NCI-H446 treated with DMSO at 0.1 percent for 48 hours (cell line): Measurements from ENCODE around the gene HRAS.

Experiments used
- DNase-seq: peaks from one replicate; lab custom pipeline; 2025; lab: John Stamatoyannopoulos, UW

The HRAS gene

DNA sequence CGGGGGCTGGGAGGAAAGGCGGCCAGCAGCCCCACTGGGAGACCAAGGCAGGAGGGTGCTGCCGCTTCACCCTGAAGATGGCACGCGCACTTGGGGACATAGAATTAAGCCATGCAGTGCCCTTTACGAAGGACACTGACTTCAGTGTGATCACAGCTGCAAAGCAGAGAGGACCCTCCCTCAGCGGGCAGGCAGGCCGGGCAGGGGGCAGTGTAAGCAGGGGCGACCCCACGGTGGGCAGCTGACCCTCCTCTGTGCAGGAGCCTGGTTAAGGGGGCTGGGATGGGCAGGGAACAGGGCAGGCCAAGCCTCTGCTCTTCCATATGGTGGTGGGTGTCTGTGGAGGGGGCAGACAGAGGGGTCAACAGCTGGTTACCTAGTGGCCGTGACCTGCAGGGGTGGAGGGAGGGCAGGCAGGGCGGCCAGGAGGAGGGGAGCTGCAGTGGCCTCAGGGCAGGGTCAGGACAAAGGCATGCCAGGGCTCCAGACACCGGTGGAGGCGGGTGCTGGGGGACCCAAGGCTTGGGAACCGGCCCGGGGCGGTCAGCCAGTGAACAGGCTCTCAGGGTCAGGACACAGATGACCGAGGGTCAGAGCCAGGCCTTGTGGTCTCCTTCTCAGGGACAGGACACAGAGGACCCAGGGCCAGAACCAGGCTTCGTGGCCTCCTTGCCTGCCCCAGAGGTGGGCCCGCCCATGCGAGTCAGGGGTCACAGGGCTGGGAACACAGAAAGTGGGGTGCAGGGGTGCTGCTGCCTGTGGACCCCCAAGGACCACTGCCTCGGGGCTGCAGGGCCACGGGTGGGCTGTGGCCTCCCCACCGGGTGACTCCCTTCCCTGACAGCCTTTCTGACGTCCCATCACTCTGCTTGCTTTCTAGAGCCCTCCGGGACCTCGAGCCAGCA, 18.0 kb upstream of the HRAS start:
- DNase-seq, result no peak

- DNase-seq, result no peak
Measured at GRCh38 chr11:551596-551995, 16.2 kb upstream of the HRAS start.

DNA sequence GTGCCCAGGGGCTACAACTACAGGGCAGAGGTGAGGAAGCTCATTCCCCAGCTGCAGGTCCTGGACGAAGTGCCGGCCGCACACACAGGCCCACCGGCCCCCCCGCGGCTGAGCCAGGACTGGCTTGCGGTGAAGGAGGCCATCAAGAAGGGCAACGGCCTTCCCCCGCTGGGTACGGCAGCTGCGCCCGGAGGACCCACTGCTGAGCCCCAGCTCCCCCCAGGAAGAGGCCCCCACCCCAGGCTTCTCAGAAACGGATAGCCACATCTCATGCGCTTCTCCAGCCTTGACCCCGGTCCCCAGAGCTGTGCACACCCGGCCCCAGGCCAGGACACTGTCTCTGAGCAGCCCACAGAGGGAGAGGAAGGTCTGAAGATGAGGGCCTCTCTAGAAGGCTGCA, 15.8 kb upstream of the HRAS start:
- DNase-seq, result no peak

DNA sequence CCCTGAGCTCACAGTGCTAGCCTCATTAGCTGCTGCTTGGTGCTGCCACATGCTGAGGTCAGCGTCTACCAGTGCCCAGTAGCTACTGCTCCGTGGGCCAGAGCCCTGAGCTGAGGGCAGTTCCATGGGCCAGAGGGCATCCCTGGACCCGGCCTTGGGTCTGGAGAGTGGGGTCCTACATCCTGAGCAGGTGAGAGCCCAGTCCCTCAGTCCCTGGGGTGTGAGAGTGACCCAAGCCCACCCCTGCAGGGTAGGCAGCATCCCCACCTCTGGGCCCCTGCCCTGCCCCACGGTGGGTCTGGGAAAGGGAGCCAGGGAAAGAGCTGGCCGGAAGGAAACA, 15.3 kb upstream of the HRAS start:
- DNase-seq, result no peak

DNA sequence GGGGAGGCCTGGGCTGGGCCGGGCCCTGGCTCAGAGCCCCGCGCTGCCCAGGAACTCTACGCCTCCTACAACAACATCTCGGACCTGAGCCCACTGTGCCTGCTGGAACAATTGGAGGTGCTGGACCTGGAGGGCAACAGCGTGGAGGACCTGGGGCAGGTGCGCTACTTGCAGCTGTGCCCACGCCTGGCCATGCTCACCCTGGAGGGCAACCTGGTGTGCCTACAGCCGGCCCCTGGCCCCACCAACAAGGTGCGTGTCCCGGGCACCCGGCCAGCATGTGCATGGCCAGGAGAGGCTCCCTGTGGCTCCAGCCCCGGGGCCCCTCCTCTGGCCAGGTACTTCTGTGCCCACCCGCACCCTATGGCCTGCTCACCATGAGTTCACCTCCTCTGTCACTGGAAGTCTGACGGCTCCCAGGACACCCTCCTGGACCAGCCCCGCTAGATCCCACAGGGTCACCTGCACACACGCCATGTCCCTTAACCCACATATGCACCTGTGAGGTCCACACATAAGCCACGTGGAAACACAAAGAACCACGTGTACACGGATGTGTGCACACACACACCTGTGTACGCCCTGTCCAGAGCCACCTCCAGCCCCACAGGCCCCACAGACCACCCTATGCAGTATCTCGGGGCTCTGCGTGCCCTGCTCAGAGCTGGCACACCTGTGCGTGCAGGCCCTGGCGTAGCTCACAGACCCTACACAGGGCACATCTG, 14.8 kb upstream of the HRAS start:
- DNase-seq, result no peak

- no peak for DNase-seq
Measured at GRCh38 chr11:548700-549603, 13.6 kb upstream of the HRAS start.

GRCh38 chr11:545171-545570, 9.8 kb upstream of the HRAS start:
- no peak for DNase-seq

GRCh38 chr11:544817-545166, 9.4 kb upstream of the HRAS start:
- DNase-seq, result no peak

GRCh38 chr11:541433-541885, 6.1 kb upstream of the HRAS start:
- DNase-seq, result no peak

DNA sequence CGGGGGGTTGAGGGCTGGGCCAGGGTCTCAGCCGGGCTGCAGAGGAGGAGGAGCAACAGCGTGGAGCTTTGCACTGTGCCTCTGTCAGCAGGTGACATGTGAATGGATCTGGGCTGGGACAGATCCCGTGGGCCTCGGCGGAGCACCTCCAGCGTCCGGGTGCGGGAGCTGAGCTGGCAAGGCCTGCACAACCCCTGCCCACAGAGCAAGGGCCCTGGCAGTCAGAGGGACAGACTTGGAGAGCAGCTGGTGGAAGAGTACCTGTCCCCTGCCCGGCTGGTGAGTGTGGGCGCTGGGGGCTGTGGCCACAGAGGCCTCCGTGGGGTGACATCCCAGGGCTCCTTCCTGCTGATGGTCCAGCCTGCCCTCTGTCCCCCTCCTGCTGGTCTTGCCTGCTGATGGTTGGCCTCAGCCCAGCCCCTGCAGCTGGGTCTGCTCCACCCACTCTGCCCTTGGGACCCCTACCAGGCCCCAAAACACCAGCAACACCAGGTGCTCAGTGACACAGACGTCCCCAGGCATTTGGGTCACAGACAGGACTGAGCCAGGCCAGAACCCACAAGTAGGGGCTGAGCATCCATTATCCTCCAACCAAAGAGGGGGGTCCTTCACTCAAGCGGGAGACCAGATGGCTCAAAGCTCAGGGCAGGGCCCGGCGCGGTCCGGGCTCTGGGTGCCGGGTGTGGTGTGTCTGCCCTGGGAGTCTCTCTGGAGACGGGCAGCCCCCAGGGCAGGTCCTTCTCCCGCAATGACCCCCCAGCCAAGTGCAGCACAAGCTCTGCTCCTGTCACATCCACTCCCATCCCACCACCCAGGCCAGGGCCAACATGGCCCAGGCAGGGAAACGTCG, 5.4 kb upstream of the HRAS start:
- no peak for DNase-seq

GRCh38 chr11:539971-540481, 4.7 kb upstream of the HRAS start:
- DNase-seq, result no peak

- DNase-seq, result no peak
Measured at GRCh38 chr11:538431-539051, 3.2 kb upstream of the HRAS start.

GRCh38 chr11:537622-538430, 2.5 kb upstream of the HRAS start:
- no peak for DNase-seq

DNA sequence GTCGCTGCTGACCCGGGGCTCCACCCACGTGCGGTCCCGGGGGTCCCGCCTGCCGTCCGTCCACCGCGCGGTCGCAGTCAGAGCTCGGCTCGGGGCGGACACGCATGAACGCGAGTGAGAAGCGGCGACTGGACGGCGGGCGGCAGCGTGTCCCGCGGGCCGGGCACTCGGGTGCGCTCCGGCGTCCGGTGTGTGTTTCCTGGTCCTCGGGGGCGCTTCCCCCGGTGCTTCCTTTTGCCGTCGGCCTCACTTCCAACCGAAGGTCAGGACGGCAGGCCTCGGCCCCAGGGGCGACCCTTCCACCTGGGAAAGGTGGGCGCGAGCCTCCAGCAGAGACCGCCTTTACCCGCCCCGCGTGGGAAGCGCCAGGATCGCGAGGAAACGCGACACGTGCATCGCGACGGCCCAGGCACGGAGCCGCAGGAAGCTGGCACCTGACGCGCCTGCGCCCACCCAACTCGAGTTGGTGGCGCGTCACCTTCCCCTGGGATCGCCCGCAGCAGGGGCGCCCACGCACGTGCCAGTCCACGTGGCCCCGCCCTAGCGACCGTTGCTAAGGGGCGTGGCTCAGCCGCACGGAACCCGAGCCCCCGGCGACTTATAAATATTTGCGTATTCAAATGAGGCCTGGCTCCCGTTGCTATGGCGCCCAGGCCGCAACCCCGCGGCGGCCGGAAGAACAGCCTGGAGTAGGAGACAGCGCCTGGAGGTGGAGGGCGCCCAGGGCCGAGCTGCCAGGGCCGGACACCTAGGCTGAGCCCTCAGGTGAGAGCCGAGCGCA, 1.7 kb upstream of the HRAS start, which contains the start of gene LRRC56:
Gene LRRC56 (plus strand): TSS at position 687 of the 781 bp plus-strand sequence. CDS start 3,158 bp downstream, outside the sequence.
- no peak for DNase-seq

- DNase-seq, result no peak
Measured at GRCh38 chr11:535210-535518, 212 bp downstream of the HRAS start.

DNA sequence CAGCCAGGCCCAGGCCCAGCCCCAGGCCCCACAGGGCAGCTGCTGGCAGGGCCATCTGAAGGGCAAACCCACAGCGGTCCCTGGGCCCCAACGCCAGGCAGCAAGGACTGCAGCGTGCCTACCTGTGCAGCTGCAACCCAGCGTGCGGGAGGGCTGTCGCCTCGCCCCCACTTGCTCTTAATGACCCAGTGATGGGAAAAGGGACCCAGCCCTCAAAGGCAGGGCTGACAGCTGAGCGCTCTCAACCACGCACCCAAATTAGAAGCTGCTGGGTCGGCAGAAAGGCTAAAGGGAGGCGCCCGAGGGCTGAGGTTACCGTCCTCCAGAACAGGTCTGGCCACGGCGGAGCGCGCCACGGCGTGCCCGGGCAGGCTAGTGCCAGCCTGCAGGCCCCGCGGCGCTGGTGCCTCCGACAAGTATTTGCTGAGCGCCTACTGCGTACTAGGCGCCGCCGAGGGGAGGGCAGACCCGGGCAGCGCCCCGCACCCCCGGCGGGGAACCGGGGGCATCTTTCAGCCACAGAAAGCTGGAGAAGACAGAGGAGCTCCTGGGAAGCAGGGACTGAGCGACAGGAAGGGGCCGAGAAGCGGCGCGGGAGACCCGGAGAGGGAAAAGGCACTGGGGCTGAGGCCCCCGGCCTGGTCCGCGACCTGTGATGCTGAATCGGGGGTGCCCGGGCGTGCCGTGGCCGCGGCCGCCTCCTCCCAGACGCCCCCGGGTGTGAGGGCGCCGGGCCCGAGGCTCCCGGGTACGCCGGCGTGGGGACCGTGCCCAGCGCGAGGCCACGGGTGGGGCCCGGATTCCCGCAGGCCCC, 773 bp downstream of the HRAS start:
- no peak for DNase-seq

- no peak for DNase-seq
Measured at GRCh38 chr11:533586-534395, 1.6 kb downstream of the HRAS start.
